HepG2 (cell line): ENCODE results near the gene ATRAID. TPM values are rescaled to one million over a fixed set of nuclear protein-coding genes. Genes with fewer than 3 reads are reported as not detected.

Experiments
- ADNP ChIP-seq: sonication (generic); formaldehyde crosslinking; IDR thresholded peaks from 2 replicates; pipeline ENCODE4 v1.4.0; 2020; ENCODE audit warnings: missing genetic modification reagents
- AGO2 ChIP-seq: fragments of 200-400 bp; formaldehyde crosslinking; optimal IDR thresholded peaks from 2 replicates; pipeline ENCODE3; 2017; ENCODE audit warnings: mild to moderate bottlenecking, low read depth, low read length, moderate library complexity
- CENPX ChIP-seq: sonication (generic); formaldehyde crosslinking; IDR thresholded peaks from 2 replicates; pipeline ENCODE4 v1.9.0; 2021; ENCODE audit warnings: mild to moderate bottlenecking, missing genetic modification reagents, moderate library complexity
- CHD2 ChIP-seq: IDR thresholded peaks from 2 replicates; pipeline ENCODE4 v1.6.1; 2011; ENCODE audit warnings: low read depth, low read length, improper control_type of control experiment
- FOXP1 ChIP-seq, 2 experiments: fragments of 450-650 bp in 1 of 2; IDR thresholded peaks; 2 replicates each; pipeline ENCODE4 v1.6.1; 2017 to 2018; ENCODE audit warnings: antibody characterized with exemption in 1 of 2
- KDM1A ChIP-seq: IDR thresholded peaks from 2 replicates; pipeline ENCODE4 v1.6.1; 2016; ENCODE audit warnings: missing compliant biosample characterization
- KMT2B ChIP-seq: IDR thresholded peaks from 2 replicates; pipeline ENCODE4 v1.6.1; 2016; ENCODE audit warnings: missing genetic modification reagents, missing compliant biosample characterization
- LCORL ChIP-seq, 2 experiments: fragments of 450-650 bp in 1 of 2; sonication (generic) in 1 of 2; formaldehyde crosslinking in 1 of 2; IDR thresholded peaks; 2 replicates each; pipeline versions ENCODE4 v1.5.0 to v1.6.1; 2017 to 2020; ENCODE audit warnings: antibody characterized with exemption in 1 of 2, missing genetic modification reagents in 1 of 2
- MED1 ChIP-seq: sonication (generic); formaldehyde crosslinking; IDR thresholded peaks from 2 replicates; pipeline ENCODE4 v1.4.0; 2020; ENCODE audit warnings: missing genetic modification reagents
- NBN ChIP-seq: fragments of 450-650 bp; conservative IDR thresholded peaks from 2 replicates; pipeline ENCODE4 v1.6.1; 2017
- SNRNP70 ChIP-seq: fragments of 200-400 bp; formaldehyde crosslinking; IDR thresholded peaks from 2 replicates; pipeline ENCODE4 v1.6.1; 2017; ENCODE audit warnings: mild to moderate bottlenecking, low read depth, low read length, moderate library complexity
- SRY ChIP-seq: sonication (generic); formaldehyde crosslinking; IDR thresholded peaks from 2 replicates; pipeline ENCODE4 v1.8.0; 2022; ENCODE audit warnings: mild to moderate bottlenecking, missing genetic modification reagents
- TIGD3 ChIP-seq: sonication (generic); formaldehyde crosslinking; IDR thresholded peaks from 2 replicates; pipeline ENCODE4 v1.5.1; 2020; ENCODE audit warnings: mild to moderate bottlenecking, missing genetic modification reagents, borderline replicate concordance
- ZBTB8A ChIP-seq: sonication (generic); formaldehyde crosslinking; IDR thresholded peaks from 2 replicates; pipeline ENCODE4 v1.4.0; 2020; ENCODE audit warnings: mild to moderate bottlenecking, low read depth, missing genetic modification reagents, borderline replicate concordance
- ZFP36L2 ChIP-seq: sonication (generic); formaldehyde crosslinking; IDR thresholded peaks from 2 replicates; pipeline ENCODE4 v1.4.0; 2020; ENCODE audit warnings: missing genetic modification reagents
- ZMYM2 ChIP-seq: sonication (generic); formaldehyde crosslinking; IDR thresholded peaks from 2 replicates; pipeline ENCODE4 v1.8.0; 2022; ENCODE audit warnings: mild to moderate bottlenecking, missing genetic modification reagents
- ZNF136 ChIP-seq: sonication (generic); formaldehyde crosslinking; IDR thresholded peaks from 2 replicates; pipeline ENCODE4 v1.8.1; 2022; ENCODE audit warnings: low read depth, mild to moderate bottlenecking, moderate library complexity, missing genetic modification reagents
- ZNF329 ChIP-seq: sonication (generic); formaldehyde crosslinking; IDR thresholded peaks from 2 replicates; pipeline ENCODE4 v1.9.0; 2021; ENCODE audit warnings: low read depth, mild to moderate bottlenecking, missing genetic modification reagents
- ZNF337 ChIP-seq: sonication (generic); formaldehyde crosslinking; IDR thresholded peaks from 2 replicates; pipeline ENCODE4 v1.5.1; 2020; ENCODE audit warnings: missing genetic modification reagents, low read depth, mild to moderate bottlenecking, borderline replicate concordance
- ZNF501 ChIP-seq: sonication (generic); formaldehyde crosslinking; IDR thresholded peaks from 2 replicates; pipeline ENCODE4 v1.5.1; 2020; ENCODE audit warnings: mild to moderate bottlenecking, moderate library complexity, missing genetic modification reagents
- ZNF564 ChIP-seq: sonication (generic); formaldehyde crosslinking; IDR thresholded peaks from 2 replicates; pipeline ENCODE4 v1.8.1; 2023; ENCODE audit warnings: mild to moderate bottlenecking, missing genetic modification reagents
- polyA plus RNA-seq, 8 experiments: library from polyadenylated mRNA; depleted of rRNA in 3 of 8; stranded (reverse) in 7 of 8; unstranded in 1 of 8; fragments of >200 nt; fragmentation: Illumina TruSeq in 4 of 8; extraction: Trizol in 4 of 8; gene quantifications; 2 replicates each; pipeline versions ENCODE4 v1.2.1 to v1.2.3, GENCODE V29; 2011 to 2016; ENCODE audit warnings: low read depth in 4 of 8, missing spikeins in 1 of 8, mixed read lengths in 1 of 8; ENCODE audit not compliant: insufficient read depth in 1 of 8
- total RNA-seq, 5 experiments: library from RNA; depleted of rRNA; stranded (reverse); fragments of >200 nt; fragmentation: Illumina TruSeq; extraction: Trizol; gene quantifications; 2 replicates each; pipeline ENCODE4 v1.2.3, GENCODE V29; 2016; ENCODE audit warnings: low read depth in 1 of 5
- TF ChIP-seq, protein P1 (sequence below): IDR thresholded peaks from 2 replicates; pipeline ENCODE4 v1.6.1; 2016; ENCODE audit warnings: missing genetic modification reagents, missing compliant biosample characterization
- TF ChIP-seq, protein P2 (sequence below): sonication (generic); formaldehyde crosslinking; IDR thresholded peaks from 2 replicates; pipeline ENCODE4 v1.4.0; 2020; ENCODE audit warnings: missing genetic modification reagents, borderline replicate concordance
- TF ChIP-seq, protein P3 (sequence below): sonication (generic); formaldehyde crosslinking; IDR thresholded peaks from 2 replicates; pipeline ENCODE4 v1.4.0; 2020; ENCODE audit warnings: missing genetic modification reagents, borderline replicate concordance

ATRAID gene
- total and polyA plus RNA-seq, 2 of the 13 experiments (the other 11 are each of a cell fraction or from before 2014, with no cell fraction given): 207 to 382 TPM

- no peak for TF ChIP-seq ZNF501
- TF ChIP-seq NBN: no peak
- TF ChIP-seq SRY: peak; percentile 66; the same call in 1 of the 2 replicates
- TF ChIP-seq ZNF564: no peak
- no peak for TF ChIP-seq CHD2
- TF ChIP-seq TIGD3: no peak
- TF ChIP-seq ZBTB8A (CRISPR knock-in tag): no peak
- TF ChIP-seq, protein P1, sequence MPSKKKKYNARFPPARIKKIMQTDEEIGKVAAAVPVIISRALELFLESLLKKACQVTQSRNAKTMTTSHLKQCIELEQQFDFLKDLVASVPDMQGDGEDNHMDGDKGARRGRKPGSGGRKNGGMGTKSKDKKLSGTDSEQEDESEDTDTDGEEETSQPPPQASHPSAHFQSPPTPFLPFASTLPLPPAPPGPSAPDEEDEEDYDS (CRISPR knock-in tag): no peak
- TF ChIP-seq MED1 (CRISPR knock-in tag): peak; percentile 49; the same call in 1 of the 2 replicates
- no peak for TF ChIP-seq SNRNP70
- TF ChIP-seq, protein P2, sequence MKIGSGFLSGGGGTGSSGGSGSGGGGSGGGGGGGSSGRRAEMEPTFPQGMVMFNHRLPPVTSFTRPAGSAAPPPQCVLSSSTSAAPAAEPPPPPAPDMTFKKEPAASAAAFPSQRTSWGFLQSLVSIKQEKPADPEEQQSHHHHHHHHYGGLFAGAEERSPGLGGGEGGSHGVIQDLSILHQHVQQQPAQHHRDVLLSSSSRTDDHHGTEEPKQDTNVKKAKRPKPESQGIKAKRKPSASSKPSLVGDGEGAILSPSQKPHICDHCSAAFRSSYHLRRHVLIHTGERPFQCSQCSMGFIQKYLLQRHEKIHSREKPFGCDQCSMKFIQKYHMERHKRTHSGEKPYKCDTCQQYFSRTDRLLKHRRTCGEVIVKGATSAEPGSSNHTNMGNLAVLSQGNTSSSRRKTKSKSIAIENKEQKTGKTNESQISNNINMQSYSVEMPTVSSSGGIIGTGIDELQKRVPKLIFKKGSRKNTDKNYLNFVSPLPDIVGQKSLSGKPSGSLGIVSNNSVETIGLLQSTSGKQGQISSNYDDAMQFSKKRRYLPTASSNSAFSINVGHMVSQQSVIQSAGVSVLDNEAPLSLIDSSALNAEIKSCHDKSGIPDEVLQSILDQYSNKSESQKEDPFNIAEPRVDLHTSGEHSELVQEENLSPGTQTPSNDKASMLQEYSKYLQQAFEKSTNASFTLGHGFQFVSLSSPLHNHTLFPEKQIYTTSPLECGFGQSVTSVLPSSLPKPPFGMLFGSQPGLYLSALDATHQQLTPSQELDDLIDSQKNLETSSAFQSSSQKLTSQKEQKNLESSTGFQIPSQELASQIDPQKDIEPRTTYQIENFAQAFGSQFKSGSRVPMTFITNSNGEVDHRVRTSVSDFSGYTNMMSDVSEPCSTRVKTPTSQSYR: peak; percentile 28; the same call in 1 of the 2 replicates
- TF ChIP-seq ZNF337 (CRISPR knock-in tag): no peak
- TF ChIP-seq, protein P3, sequence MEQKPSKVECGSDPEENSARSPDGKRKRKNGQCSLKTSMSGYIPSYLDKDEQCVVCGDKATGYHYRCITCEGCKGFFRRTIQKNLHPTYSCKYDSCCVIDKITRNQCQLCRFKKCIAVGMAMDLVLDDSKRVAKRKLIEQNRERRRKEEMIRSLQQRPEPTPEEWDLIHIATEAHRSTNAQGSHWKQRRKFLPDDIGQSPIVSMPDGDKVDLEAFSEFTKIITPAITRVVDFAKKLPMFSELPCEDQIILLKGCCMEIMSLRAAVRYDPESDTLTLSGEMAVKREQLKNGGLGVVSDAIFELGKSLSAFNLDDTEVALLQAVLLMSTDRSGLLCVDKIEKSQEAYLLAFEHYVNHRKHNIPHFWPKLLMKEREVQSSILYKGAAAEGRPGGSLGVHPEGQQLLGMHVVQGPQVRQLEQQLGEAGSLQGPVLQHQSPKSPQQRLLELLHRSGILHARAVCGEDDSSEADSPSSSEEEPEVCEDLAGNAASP (CRISPR knock-in tag): peak; percentile 22; the same call in 1 of the 2 replicates
- no peak for TF ChIP-seq LCORL (IDR thresholded peaks at IDR 0.05)
- TF ChIP-seq LCORL (CRISPR knock-in tag; IDR thresholded peaks at IDR 0.05): no peak
- TF ChIP-seq ZNF329 (CRISPR knock-in tag): no peak
- peak; percentile 74 for TF ChIP-seq KMT2B (CRISPR knock-in tag)
- TF ChIP-seq AGO2: peak; percentile 98
- no peak for TF ChIP-seq ZNF136
- TF ChIP-seq ZMYM2 (CRISPR knock-in tag): no peak
- no peak for TF ChIP-seq KDM1A
- no peak for TF ChIP-seq ADNP (CRISPR knock-in tag)
- TF ChIP-seq CENPX (CRISPR knock-in tag): no peak
- TF ChIP-seq FOXP1 (IDR thresholded peaks at IDR 0.05): no peak
- TF ChIP-seq FOXP1 (CRISPR knock-in tag; IDR thresholded peaks at IDR 0.05): no peak
- TF ChIP-seq ZFP36L2 (CRISPR knock-in tag): 0 out of 2 replicates have a peak, but pooled peaks have one; percentile 8
Observed at GRCh38 chr2:27217173-27218121, 5.6 kb downstream of the ATRAID start, which contains the start of gene CAD (continued).
